MM.1S (cell line): ENCODE results near the gene CHTOP.

ENCODE experiments used
- CTCF ChIP-seq: fragments of 300-600 bp; sonication (generic); IDR thresholded peaks from 2 replicates; pipeline ENCODE4 v1.5.1; 2016; ENCODE audit warnings: antibody characterized with exemption, low read length, mixed read lengths
- EZH2 ChIP-seq: fragments of 300-600 bp; sonication (generic); optimal IDR thresholded peaks from 2 replicates; pipeline ENCODE3; 2017; ENCODE audit warnings: low read depth, mild to moderate bottlenecking, antibody characterized with exemption, low read length, mixed read lengths
- EZH2phosphoT487 ChIP-seq: fragments of 300-600 bp; sonication (generic); IDR thresholded peaks from 2 replicates; pipeline ENCODE4 v1.6.1; 2018; ENCODE audit warnings: antibody characterized with exemption, low read length

- TF ChIP-seq CTCF, result no peak
- TF ChIP-seq EZH2, result no peak
- no peak for TF ChIP-seq EZH2phosphoT487
These were observed 13.5 kb downstream of the CHTOP start for GRCh38 chr1:153647346-153647714.
